Esophagus squamous epithelium (tissue), 4 donors: ENCODE measurements around the gene PBX4.

Source experiments
- POLR2A ChIP-seq, 4 donors: fragments of 450-650 bp; IDR thresholded peaks; one replicate each; pipeline ENCODE4 v1.6.1; 2017; ENCODE audit warnings: antibody characterized with exemption in 4 of 4, mild to moderate bottlenecking in 4 of 4, moderate library complexity in 3 of 4
- TF ChIP-seq, protein P1 (sequence below), 6 experiments: fragments of 450-650 bp in 4 of 6; fragments of 200-600 bp in 2 of 6; sonication (generic) in 2 of 6; IDR thresholded peaks; one replicate each; pipeline ENCODE4 v1.5.1; 2016 to 2019; ENCODE audit warnings: antibody characterized with exemption in 6 of 6, mild to moderate bottlenecking in 4 of 6, moderate library complexity in 4 of 6

DNA sequence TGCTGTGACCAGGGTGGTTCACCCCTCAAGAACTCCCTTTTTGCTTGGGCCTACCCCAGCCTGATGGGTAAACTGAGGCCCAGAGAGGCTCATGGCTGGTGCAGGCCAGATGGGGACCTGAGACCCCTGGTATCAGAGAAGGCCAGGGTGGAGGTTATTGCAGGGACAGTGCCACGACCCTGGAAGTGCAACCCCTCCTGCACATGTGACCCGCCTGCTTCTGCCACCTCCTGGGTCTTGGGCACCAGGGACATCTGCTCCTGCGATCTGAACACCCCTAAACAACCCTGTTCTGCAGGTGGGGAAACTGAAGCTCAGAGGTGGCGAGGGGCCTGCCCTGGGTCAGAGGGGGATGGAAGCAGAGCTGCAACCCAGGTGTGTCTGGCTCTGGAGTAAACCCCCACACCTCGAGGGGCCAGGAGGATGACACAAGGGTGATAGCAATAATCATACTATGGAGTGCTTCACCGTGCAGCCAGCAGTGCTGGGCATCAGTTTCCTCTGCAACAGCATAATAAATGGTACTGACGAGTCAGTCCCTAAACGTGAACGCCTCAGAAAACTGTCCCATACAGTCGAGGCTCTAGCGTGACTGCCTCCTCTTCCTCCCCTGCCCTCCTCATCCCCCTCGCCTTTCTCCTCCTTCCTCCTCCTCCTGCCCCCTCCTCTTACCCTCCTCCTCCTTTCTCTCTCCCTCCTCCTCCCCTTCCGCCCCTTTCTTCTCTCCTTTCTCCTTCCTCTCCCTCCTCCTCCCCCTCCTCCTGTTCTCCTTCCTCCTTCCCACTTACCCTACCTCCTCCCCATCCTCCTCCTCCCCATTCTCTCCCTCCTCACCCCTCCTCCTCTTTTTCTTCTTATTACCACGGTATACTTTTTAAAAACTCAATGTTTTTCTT lies 85.4 kb downstream of the PBX4 start:
- TF ChIP-seq, protein P1, sequence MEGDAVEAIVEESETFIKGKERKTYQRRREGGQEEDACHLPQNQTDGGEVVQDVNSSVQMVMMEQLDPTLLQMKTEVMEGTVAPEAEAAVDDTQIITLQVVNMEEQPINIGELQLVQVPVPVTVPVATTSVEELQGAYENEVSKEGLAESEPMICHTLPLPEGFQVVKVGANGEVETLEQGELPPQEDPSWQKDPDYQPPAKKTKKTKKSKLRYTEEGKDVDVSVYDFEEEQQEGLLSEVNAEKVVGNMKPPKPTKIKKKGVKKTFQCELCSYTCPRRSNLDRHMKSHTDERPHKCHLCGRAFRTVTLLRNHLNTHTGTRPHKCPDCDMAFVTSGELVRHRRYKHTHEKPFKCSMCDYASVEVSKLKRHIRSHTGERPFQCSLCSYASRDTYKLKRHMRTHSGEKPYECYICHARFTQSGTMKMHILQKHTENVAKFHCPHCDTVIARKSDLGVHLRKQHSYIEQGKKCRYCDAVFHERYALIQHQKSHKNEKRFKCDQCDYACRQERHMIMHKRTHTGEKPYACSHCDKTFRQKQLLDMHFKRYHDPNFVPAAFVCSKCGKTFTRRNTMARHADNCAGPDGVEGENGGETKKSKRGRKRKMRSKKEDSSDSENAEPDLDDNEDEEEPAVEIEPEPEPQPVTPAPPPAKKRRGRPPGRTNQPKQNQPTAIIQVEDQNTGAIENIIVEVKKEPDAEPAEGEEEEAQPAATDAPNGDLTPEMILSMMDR (IDR thresholded peaks at IDR 0.05) = no peak
- TF ChIP-seq POLR2A (IDR thresholded peaks at IDR 0.05) = no peak
